WI38 (cell line): ENCODE measurements around the gene ZWILCH.

Source experiments
- H3K4me3 ChIP-seq: 2 replicates; pipeline ENCODE4 v1.5.1; 2011; ENCODE audit warnings: low read depth, mild to moderate bottlenecking, control low read depth, low read length
- CTCF ChIP-seq: IDR thresholded peaks from 2 replicates; pipeline ENCODE4 v1.5.1; 2012; ENCODE audit warnings: low read depth, mild to moderate bottlenecking, control low read depth, low read length

ZWILCH gene

GRCh38 chr15:66563126-66563525, 58.0 kb downstream of the ZWILCH start:
- H3K4me3 ChIP-seq, result no peak overlapping the region
- no peak for TF ChIP-seq CTCF

GRCh38 chr15:66563566-66564110, 58.5 kb downstream of the ZWILCH start:
- H3K4me3 ChIP-seq, result no peak overlapping the region
- TF ChIP-seq CTCF, result no peak

GRCh38 chr15:66564136-66565041, 59.3 kb downstream of the ZWILCH start:
- no peak for TF ChIP-seq CTCF
- no peak overlapping the region for H3K4me3 ChIP-seq

GRCh38 chr15:66565141-66565641, 60.1 kb downstream of the ZWILCH start:
- TF ChIP-seq CTCF, result no peak
- H3K4me3 ChIP-seq, result no peak overlapping the region

- H3K4me3 ChIP-seq, result no peak within 1 kb of the TSS
- no peak for TF ChIP-seq CTCF
Observed at GRCh38 chr15:66565741-66566144, 60.6 kb downstream of the ZWILCH start, which contains the start of gene LCTL. LCTL (minus strand) TSS chr15:66565998; CDS start chr15:66565365, 633 bp downstream.

GRCh38 chr15:66566963-66567531, 61.9 kb downstream of the ZWILCH start:
- peak; percentile 49 for TF ChIP-seq CTCF
- no peak overlapping the region for H3K4me3 ChIP-seq
